SK-MEL-5 (cell line): ENCODE data around the gene ACSF3. TPM values are rescaled to one million over a fixed set of nuclear protein-coding genes. Genes with fewer than 3 reads are reported as not detected.

ENCODE experiments used
- total RNA-seq: library from RNA; depleted of rRNA; stranded (reverse); fragments of >200 nt; shearing (Covaris generic); gene quantifications from 2 replicates; pipeline ENCODE4 v1.2.3, GENCODE V29; 2014; rRNA removed

The ACSF3 gene
- total RNA-seq, 1 experiment from 2014 or later, result 20.6 TPM

Other genes with a start within 250 kb of the ACSF3 start
- 15.2 and 15.4 TPM in 2 replicates for gene GALNS, start 236.9 kb upstream of the ACSF3 start, total RNA-seq
- 79.3 and 86.0 TPM in 2 replicates for gene TRAPPC2L, start 236.7 kb upstream of the ACSF3 start, total RNA-seq
- gene PABPN1L, start 227.2 kb upstream of the ACSF3 start, total RNA-seq, result not detected in 2 replicates
- gene CBFA2T3, start 116.6 kb upstream of the ACSF3 start, total RNA-seq, result not detected in 2 replicates
- not detected in 2 replicates for gene CDH15, start 77.9 kb downstream of the ACSF3 start, total RNA-seq
- gene SLC22A31, start 106.7 kb downstream of the ACSF3 start, total RNA-seq, result 0.77 TPM in 1 of 2 replicates, not detected in the other
- 3.1 and 5.2 TPM in 2 replicates for gene ZNF778, start 123.9 kb downstream of the ACSF3 start, total RNA-seq